ENCODE measurements around the gene ATP2B2. TPM values are rescaled to one million over a fixed set of nuclear protein-coding genes. Genes with fewer than 3 reads are reported as not detected.

ATP2B2 gene
- total RNA-seq, 4 donors from 2014 or later: 0.29 to 9.5 (median 4.4) TPM

GRCh38 chr3:10350324-10350985, 154.9 kb downstream of the ATP2B2 start:
- TF ChIP-seq CTCF (IDR thresholded peaks at IDR 0.05) (no peak), POLR2A (IDR thresholded peaks at IDR 0.05) (no peak)
- H3K27ac ChIP-seq: no peak overlapping the region
- intact Hi-C loops (cut with DNase I; ENCODE audit: low total_unique reads): no loop called here
- no peak for DNase-seq
- H3K4me1 ChIP-seq: no peaks in the 10 kb centered on the region
- no peaks in the 10 kb centered on the region for H3K27me3 ChIP-seq
- no peaks in the 10 kb centered on the region for H3K9me3 ChIP-seq
- no peaks in the 10 kb centered on the region for H3K36me3 ChIP-seq
- no peak overlapping the region for H3K4me3 ChIP-seq

DNA sequence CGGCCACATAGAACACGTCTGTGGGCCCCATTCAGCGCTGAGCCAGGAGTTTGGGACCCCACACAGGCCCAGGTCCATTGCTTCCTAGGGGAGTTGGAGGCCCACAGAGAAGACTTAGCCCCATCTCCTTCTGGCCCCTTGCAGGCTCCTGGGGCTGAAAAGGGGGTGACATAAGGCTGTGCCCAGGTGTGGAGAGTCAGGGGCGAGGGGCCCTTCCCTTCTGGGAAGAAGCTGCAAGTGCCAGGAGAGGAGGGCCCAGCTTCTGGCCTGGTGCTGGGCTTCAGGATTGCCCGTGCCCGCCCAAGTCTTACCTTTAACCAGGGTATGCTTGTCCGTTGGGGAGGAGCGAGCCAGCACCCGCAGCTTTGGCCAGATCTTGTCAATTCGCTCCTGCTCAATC, 155.6 kb downstream of the ATP2B2 start:
- no peak overlapping the region for H3K4me3 ChIP-seq
- TF ChIP-seq CTCF (IDR thresholded peaks at IDR 0.05): no peak
- TF ChIP-seq POLR2A (IDR thresholded peaks at IDR 0.05): no peak
- H3K27ac ChIP-seq: no peak overlapping the region
- H3K9me3 ChIP-seq: no peaks in the 10 kb centered on the region
- H3K36me3 ChIP-seq: no peaks in the 10 kb centered on the region
- no peaks in the 10 kb centered on the region for H3K27me3 ChIP-seq
- H3K4me1 ChIP-seq: no peaks in the 10 kb centered on the region
- no peak for DNase-seq
- intact Hi-C loops (cut with DNase I; ENCODE audit: low total_unique reads): loop anchor here (10.0 kb wide), 1 partner anchor 395 kb away; no protein-coding TSS in a partner anchor

DNA sequence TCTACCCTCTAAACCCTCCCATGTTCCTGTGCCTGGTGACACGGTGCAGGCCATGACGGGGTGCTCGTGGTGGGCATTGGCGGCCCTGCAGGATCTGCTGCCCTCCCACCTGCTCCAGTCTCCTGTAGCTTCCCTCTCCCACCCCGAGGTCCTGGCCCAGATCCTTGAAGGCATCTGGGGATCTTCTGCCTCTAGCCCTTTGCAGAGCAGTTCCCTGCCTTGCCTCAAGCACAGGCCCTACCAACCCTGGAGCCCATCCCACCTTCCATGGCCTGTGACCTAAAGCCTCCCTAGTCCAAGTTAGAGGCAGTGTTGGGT, 157.0 kb downstream of the ATP2B2 start:
- Histone ChIP-seq H3K36me3 (no peaks in the 10 kb centered on the region), H3K9me3 (no peaks in the 10 kb centered on the region), H3K4me3 (no peak overlapping the region), H3K27ac (no peak overlapping the region), H3K27me3 (no peaks in the 10 kb centered on the region), H3K4me1 (no peaks in the 10 kb centered on the region)
- DNase-seq: no peak
- intact Hi-C loops (cut with DNase I; ENCODE audit: low total_unique reads): loop anchor here (10.0 kb wide), 1 partner anchor 396 kb away; no protein-coding TSS in a partner anchor
- no peak for TF ChIP-seq CTCF (IDR thresholded peaks at IDR 0.05)
- TF ChIP-seq POLR2A (IDR thresholded peaks at IDR 0.05): no peak

GRCh38 chr3:10347648-10348403, 157.6 kb downstream of the ATP2B2 start:
- H3K4me1 ChIP-seq: no peaks in the 10 kb centered on the region
- no peak overlapping the region for H3K27ac ChIP-seq
- no peak for DNase-seq
- no peaks in the 10 kb centered on the region for H3K27me3 ChIP-seq
- no peak overlapping the region for H3K4me3 ChIP-seq
- intact Hi-C loops (cut with DNase I; ENCODE audit: low total_unique reads): loop anchor here (10.0 kb wide), 1 partner anchor 397 kb away; no protein-coding TSS in a partner anchor
- TF ChIP-seq POLR2A (IDR thresholded peaks at IDR 0.05) (no peak), CTCF (IDR thresholded peaks at IDR 0.05) (no peak)
- H3K9me3 ChIP-seq: no peaks in the 10 kb centered on the region
- H3K36me3 ChIP-seq: no peaks in the 10 kb centered on the region

DNA sequence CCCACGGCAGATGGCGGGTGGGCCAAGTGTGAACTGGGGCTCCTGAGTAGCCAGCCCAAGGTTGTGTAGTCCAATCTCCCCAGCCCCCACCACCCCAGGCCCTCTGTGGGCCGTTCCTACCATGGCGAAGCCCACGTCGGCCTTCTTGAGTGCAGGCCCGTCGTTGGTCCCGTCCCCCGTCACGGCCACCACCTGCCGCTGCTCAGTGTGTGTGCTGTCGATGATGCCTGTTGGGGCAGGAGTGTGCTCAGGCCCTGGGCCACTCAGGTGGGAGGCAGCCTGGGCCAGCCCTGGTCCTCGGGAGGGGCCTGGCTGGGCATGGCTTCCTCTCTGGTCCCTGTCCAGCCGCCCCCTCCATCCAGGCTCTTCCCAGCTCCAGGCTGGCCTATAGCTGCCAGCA, 159.5 kb downstream of the ATP2B2 start:
- no peak for DNase-seq
- Histone ChIP-seq H3K27me3 (no peaks in the 10 kb centered on the region), H3K4me1 (no peaks in the 10 kb centered on the region), H3K27ac (no peak overlapping the region), H3K36me3 (no peaks in the 10 kb centered on the region), H3K4me3 (no peak overlapping the region), H3K9me3 (no peaks in the 10 kb centered on the region)
- TF ChIP-seq CTCF (IDR thresholded peaks at IDR 0.05) (no peak), POLR2A (IDR thresholded peaks at IDR 0.05) (no peak)
- intact Hi-C loops (cut with DNase I; ENCODE audit: low total_unique reads): loop anchor here (10.0 kb wide), 1 partner anchor 399 kb away; no protein-coding TSS in a partner anchor

Data from uterus (tissue), 4 donors.